HepG2 (cell line): ENCODE results near the gene DLG2. TPM values are rescaled to one million over a fixed set of nuclear protein-coding genes. Genes with fewer than 3 reads are reported as not detected.

Experiments
- ATAC-seq: fragments of 200-7000 bp; cut with Tn5 transposase; 3 replicates; pipeline ENCODE4 v1.9.1; 2020; ENCODE audit warnings: mild to moderate bottlenecking, moderate library complexity
- BruUV-seq: library from RNA; stranded (reverse); fragments of 400-500 nt; replicated peaks from 2 replicates; lab custom pipeline; 2021; lab: Mats Ljungman, UMichigan
- CTCF ChIA-PET: fragments of 300-600 bp; formaldehyde crosslinking; extraction: SDS; loops from one replicate; lab custom pipeline; 2021; ENCODE audit warnings: low total read pairs, inconsistent platforms, low intra/inter-chr PET ratio; lab: Yijun Ruan, JAX
- POLR2A ChIA-PET: fragments of 350-600 bp; sonication (Branson Sonifier 250); formaldehyde crosslinking; loops from one replicate; lab custom pipeline; 2020; ENCODE audit warnings: antibody characterized with exemption, inconsistent platforms; lab: Yijun Ruan, JAX
- DNase-seq: peaks from one replicate; pipeline ENCODE4 v3.0.0-alpha.2; 2015; ENCODE audit warnings: low spot score
- FAIRE-seq: peaks from 3 replicates; lab custom pipeline; 2011; peaks lifted over from hg19 to GRCh38; lab: Jason Lieb, UNC
- H2AFZ ChIP-seq: one replicate; pipeline ENCODE4 v1.6.1; 2011; ENCODE audit warnings: low read length, inconsistent platforms
- H3K27ac ChIP-seq: fragments of 300-600 bp; 3 replicates; pipeline ENCODE4 v1.8.0; 2011; ENCODE audit warnings: mixed run types, mild to moderate bottlenecking, mixed read lengths, low read length, inconsistent platforms; ENCODE audit not compliant: insufficient read depth; ENCODE audit errors: extremely low read length
- H3K27me3 ChIP-seq, 2 experiments: fragments of 200-600 bp in 1 of 2; 2 replicates in 1 of 2; 3 replicates in 1 of 2; pipeline versions ENCODE4 v1.6.0 to v1.8.0; 2011; ENCODE audit warnings: low read length in 2 of 2, mild to moderate bottlenecking in 2 of 2, moderate library complexity in 2 of 2, inconsistent platforms in 1 of 2; ENCODE audit not compliant: insufficient read depth in 2 of 2, control insufficient read depth in 1 of 2
- H3K36me3 ChIP-seq, 2 experiments: fragments of 200-600 bp in 1 of 2; replicated peaks in 1 of 2; 2 replicates in 1 of 2; 3 replicates in 1 of 2; pipeline versions ENCODE4 v1.5.1 to v1.8.0; 2011; ENCODE audit warnings: low read length in 2 of 2, inconsistent platforms in 1 of 2; ENCODE audit not compliant: insufficient read depth in 2 of 2, control insufficient read depth in 1 of 2
- H3K4me1 ChIP-seq: 2 replicates; pipeline ENCODE4 v1.5.1; 2012; ENCODE audit warnings: low read length, inconsistent platforms; ENCODE audit not compliant: insufficient read depth
- H3K4me2 ChIP-seq: 2 replicates; pipeline ENCODE4 v1.6.0; 2011; ENCODE audit warnings: low read depth, low read length, inconsistent platforms
- H3K4me3 ChIP-seq, 3 experiments: fragments of 200-600 bp in 1 of 3; sonication (generic), shearing (Covaris generic) in 1 of 3; replicated peaks in 1 of 3; 2 replicates each; pipeline ENCODE4 v1.5.1; 2011 to 2016; ENCODE audit warnings: low read length in 3 of 3, inconsistent platforms in 2 of 3, low read depth in 2 of 3, mild to moderate bottlenecking in 2 of 3, control low read depth in 1 of 3, mixed read lengths in 1 of 3; ENCODE audit not compliant: insufficient read depth in 1 of 3
- H3K79me2 ChIP-seq: one replicate; pipeline ENCODE4 v1.6.1; 2011; ENCODE audit warnings: low read length, inconsistent platforms; ENCODE audit not compliant: insufficient read depth
- H3K9ac ChIP-seq: 2 replicates; pipeline ENCODE4 v1.6.0; 2011; ENCODE audit warnings: mild to moderate bottlenecking, low read depth, low read length, inconsistent platforms; ENCODE audit not compliant: insufficient read depth
- H3K9me3 ChIP-seq: 2 replicates; pipeline ENCODE4 v1.5.1; 2012; ENCODE audit warnings: mild to moderate bottlenecking, low read length
- H4K20me1 ChIP-seq: 2 replicates; pipeline ENCODE4 v1.6.0; 2011; ENCODE audit warnings: inconsistent platforms, mild to moderate bottlenecking, low read length, moderate library complexity; ENCODE audit not compliant: insufficient read depth
- FLYWCH1 ChIP-seq: sonication (generic); formaldehyde crosslinking; IDR thresholded peaks from 2 replicates; pipeline ENCODE4 v1.8.1; 2023; ENCODE audit warnings: mild to moderate bottlenecking, missing genetic modification reagents
- HMG20B ChIP-seq: conservative IDR thresholded peaks from 2 replicates; pipeline ENCODE4 v1.6.1; 2016; ENCODE audit warnings: missing genetic modification reagents, missing compliant biosample characterization
- NFKB2 ChIP-seq: sonication (generic); formaldehyde crosslinking; IDR thresholded peaks from 2 replicates; pipeline ENCODE4 v1.4.0; 2020; ENCODE audit warnings: missing genetic modification reagents, borderline replicate concordance
- NR1H2 ChIP-seq: sonication (generic); formaldehyde crosslinking; IDR thresholded peaks from 2 replicates; pipeline ENCODE4 v1.8.1; 2022; ENCODE audit warnings: low read depth, missing genetic modification reagents, borderline replicate concordance
- NRL ChIP-seq: sonication (generic); formaldehyde crosslinking; IDR thresholded peaks from 2 replicates; pipeline ENCODE4 v1.5.0; 2020; ENCODE audit warnings: missing genetic modification reagents, mild to moderate bottlenecking, moderate library complexity, borderline replicate concordance
- SIN3B ChIP-seq: fragments of 150-350 bp; IDR thresholded peaks from 2 replicates; pipeline ENCODE4 v1.6.1; 2014; ENCODE audit warnings: low read length
- ZIK1 ChIP-seq: sonication (generic); formaldehyde crosslinking; IDR thresholded peaks from 2 replicates; pipeline ENCODE4 v1.5.0; 2020; ENCODE audit warnings: mild to moderate bottlenecking, low read depth, missing genetic modification reagents, borderline replicate concordance
- ZNF572 ChIP-seq: sonication (generic); formaldehyde crosslinking; IDR thresholded peaks from 2 replicates; pipeline ENCODE4 v1.5.1; 2020; ENCODE audit warnings: mild to moderate bottlenecking, missing genetic modification reagents
- ZSCAN22 ChIP-seq: sonication (generic); formaldehyde crosslinking; IDR thresholded peaks from 2 replicates; pipeline ENCODE4 v1.4.0; 2020; ENCODE audit warnings: mild to moderate bottlenecking, missing genetic modification reagents
- WGBS: methylation state at CpG from one replicate; pipeline ENCODE4 v1.1.6; 2017; ENCODE audit warnings: low lambda C conversion rate; 5-methylcytosine and 5-hydroxymethylcytosine counted together
- in situ Hi-C: cut with HindIII; loops from 2 replicates; pipeline ENCODE4 v1.10.0; 2017; ENCODE audit warnings: low pct_unique_long_range_greater_than_20kb; ENCODE audit not compliant: extremely low pct_ligation_motif_present
- intact Hi-C: fragments of 100-400 bp; cut with micrococcal nuclease; formaldehyde crosslinking; loops from one replicate; pipeline ENCODE4 v1.10.0; 2022; ENCODE audit not compliant: unreplicated experiment
- polyA plus RNA-seq, 8 experiments: library from polyadenylated mRNA; depleted of rRNA in 3 of 8; stranded (reverse) in 7 of 8; unstranded in 1 of 8; fragments of >200 nt; fragmentation: Illumina TruSeq in 4 of 8; extraction: Trizol in 4 of 8; gene quantifications; 2 replicates each; pipeline versions ENCODE4 v1.2.1 to v1.2.3, GENCODE V29; 2011 to 2016; ENCODE audit warnings: low read depth in 4 of 8, missing spikeins in 1 of 8, mixed read lengths in 1 of 8; ENCODE audit not compliant: insufficient read depth in 1 of 8
- total RNA-seq, 5 experiments: library from RNA; depleted of rRNA; stranded (reverse); fragments of >200 nt; fragmentation: Illumina TruSeq; extraction: Trizol; gene quantifications; 2 replicates each; pipeline ENCODE4 v1.2.3, GENCODE V29; 2016; ENCODE audit warnings: low read depth in 1 of 5
- TF ChIP-seq, protein P1 (sequence below): sonication (generic); formaldehyde crosslinking; IDR thresholded peaks from 2 replicates; pipeline ENCODE4 v1.9.0; 2021; ENCODE audit warnings: missing genetic modification reagents, borderline replicate concordance
- TF ChIP-seq, protein P2 (sequence below): sonication (generic); formaldehyde crosslinking; IDR thresholded peaks from 2 replicates; pipeline ENCODE4 v1.4.0; 2020; ENCODE audit warnings: missing genetic modification reagents, borderline replicate concordance

The DLG2 gene
- total and polyA plus RNA-seq, 2 of the 13 experiments (the other 11 are each of a cell fraction or from before 2014, with no cell fraction given) = 0.46 to 1.0 TPM

DNA sequence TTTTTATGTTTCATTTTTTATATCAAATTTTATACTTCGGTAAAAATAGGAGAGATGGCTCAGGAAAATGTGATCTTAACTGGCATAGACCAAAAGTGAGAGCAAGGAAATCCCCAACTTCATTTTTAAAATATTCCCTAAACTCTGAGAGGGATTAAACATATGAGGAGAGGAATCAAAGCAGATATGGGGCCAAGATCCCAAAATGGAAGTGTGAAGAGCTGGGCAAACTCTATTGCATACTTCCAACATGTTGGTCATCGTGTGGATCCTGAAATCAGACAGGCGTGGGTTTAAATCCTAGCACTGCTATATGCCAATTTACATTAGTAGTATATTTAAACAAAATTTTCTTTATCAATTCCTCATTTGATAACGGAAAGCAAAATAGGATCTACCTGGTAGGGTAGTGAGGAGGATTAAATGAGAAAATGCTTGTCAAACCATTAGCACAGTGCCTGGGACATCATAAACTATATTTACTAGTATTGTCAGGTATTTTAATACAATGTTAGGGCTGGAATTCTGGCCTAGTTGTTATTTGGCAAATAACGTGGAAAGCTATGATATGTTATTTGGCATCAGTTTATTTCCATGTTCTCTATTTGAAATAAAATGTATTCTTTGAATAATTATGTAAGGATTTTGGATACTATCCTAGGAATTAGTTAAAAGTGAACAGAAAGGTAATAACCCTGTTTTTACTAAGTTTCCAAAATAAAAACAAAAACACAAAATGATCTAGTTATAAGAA, 1948.1 kb downstream of the DLG2 start (continued):
- TF ChIP-seq HMG20B (CRISPR knock-in tag) = no peak

- intact Hi-C loops = no loop called here
- 100% methylated on average over 1 of the region's 1 CpG for WGBS
- no peak for FAIRE-seq
Observed at GRCh38 chr11:83677730-83678129, 1949.4 kb downstream of the DLG2 start.

DNA sequence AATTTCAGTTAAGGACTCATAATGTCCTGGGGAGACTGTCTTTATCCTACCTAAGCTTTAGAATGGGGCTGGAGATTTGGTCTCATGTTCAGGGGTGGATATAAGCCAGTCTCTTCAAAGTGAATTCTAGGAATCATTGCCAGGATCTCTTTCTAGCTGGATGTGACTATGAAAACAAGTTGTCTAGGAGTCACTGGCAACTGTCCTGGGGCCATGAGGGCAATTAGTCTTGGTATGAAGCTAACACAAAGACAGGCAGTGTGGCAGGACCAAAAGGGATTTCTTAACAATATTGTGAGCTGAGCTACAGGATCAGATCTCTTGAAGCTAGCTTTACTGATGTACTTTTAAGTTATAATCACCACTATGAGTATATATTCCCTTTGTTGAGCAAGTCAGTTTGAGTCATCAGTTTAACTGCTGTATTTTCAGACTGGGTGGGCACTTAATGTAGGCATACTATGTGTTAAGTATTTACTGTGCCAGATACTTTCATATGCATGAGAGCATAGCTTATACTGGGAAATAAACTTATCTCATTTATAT, 1951.0 kb downstream of the DLG2 start:
- CTCF ChIA-PET = no interaction called here
- H3K9ac ChIP-seq = no peak overlapping the region
- no peak for TF ChIP-seq ZSCAN22
- TF ChIP-seq, protein P1, sequence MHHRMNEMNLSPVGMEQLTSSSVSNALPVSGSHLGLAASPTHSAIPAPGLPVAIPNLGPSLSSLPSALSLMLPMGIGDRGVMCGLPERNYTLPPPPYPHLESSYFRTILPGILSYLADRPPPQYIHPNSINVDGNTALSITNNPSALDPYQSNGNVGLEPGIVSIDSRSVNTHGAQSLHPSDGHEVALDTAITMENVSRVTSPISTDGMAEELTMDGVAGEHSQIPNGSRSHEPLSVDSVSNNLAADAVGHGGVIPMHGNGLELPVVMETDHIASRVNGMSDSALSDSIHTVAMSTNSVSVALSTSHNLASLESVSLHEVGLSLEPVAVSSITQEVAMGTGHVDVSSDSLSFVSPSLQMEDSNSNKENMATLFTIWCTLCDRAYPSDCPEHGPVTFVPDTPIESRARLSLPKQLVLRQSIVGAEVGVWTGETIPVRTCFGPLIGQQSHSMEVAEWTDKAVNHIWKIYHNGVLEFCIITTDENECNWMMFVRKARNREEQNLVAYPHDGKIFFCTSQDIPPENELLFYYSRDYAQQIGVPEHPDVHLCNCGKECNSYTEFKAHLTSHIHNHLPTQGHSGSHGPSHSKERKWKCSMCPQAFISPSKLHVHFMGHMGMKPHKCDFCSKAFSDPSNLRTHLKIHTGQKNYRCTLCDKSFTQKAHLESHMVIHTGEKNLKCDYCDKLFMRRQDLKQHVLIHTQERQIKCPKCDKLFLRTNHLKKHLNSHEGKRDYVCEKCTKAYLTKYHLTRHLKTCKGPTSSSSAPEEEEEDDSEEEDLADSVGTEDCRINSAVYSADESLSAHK (CRISPR knock-in tag) = no peak
- no peak for TF ChIP-seq NRL
- no peak for TF ChIP-seq ZNF572
- no peak for TF ChIP-seq ZIK1 (CRISPR knock-in tag)
- TF ChIP-seq, protein P2, sequence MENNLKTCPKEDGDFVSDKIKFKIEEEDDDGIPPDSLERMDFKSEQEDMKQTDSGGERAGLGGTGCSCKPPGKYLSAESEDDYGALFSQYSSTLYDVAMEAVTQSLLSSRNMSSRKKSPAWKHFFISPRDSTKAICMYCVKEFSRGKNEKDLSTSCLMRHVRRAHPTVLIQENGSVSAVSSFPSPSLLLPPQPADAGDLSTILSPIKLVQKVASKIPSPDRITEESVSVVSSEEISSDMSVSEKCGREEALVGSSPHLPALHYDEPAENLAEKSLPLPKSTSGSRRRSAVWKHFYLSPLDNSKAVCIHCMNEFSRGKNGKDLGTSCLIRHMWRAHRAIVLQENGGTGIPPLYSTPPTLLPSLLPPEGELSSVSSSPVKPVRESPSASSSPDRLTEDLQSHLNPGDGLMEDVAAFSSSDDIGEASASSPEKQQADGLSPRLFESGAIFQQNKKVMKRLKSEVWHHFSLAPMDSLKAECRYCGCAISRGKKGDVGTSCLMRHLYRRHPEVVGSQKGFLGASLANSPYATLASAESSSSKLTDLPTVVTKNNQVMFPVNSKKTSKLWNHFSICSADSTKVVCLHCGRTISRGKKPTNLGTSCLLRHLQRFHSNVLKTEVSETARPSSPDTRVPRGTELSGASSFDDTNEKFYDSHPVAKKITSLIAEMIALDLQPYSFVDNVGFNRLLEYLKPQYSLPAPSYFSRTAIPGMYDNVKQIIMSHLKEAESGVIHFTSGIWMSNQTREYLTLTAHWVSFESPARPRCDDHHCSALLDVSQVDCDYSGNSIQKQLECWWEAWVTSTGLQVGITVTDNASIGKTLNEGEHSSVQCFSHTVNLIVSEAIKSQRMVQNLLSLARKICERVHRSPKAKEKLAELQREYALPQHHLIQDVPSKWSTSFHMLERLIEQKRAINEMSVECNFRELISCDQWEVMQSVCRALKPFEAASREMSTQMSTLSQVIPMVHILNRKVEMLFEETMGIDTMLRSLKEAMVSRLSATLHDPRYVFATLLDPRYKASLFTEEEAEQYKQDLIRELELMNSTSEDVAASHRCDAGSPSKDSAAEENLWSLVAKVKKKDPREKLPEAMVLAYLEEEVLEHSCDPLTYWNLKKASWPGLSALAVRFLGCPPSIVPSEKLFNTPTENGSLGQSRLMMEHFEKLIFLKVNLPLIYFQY (CRISPR knock-in tag) = no peak

More at GRCh38 chr11:83677730-83678129, 1949.4 kb downstream of the DLG2 start:
- H3K4me1 ChIP-seq = no peaks in the 10 kb centered on the region
- H3K27ac ChIP-seq = no peak overlapping the region
- no peak overlapping the region for H2AFZ ChIP-seq
- H3K9ac ChIP-seq = no peak overlapping the region
- in situ Hi-C loops = no loop called here
- no peaks in the 10 kb centered on the region for H4K20me1 ChIP-seq
- BruUV-seq = no TSS peak
- no peaks in the 10 kb centered on the region for H3K9me3 ChIP-seq
- no peak overlapping the region for H3K4me3 ChIP-seq
- TF ChIP-seq FLYWCH1 (no peak), NFKB2 (CRISPR knock-in tag) (no peak), NR1H2 (CRISPR knock-in tag) (no peak), SIN3B (no peak)
- TF ChIP-seq, all 625 proteins: peak for 0
- ChIA-PET POLR2A (no interaction called here), CTCF (no interaction called here)
- Histone ChIP-seq H3K27me3 (no peaks in the 10 kb centered on the region), H3K79me2 (no peaks in the 10 kb centered on the region), H3K4me2 (no peak overlapping the region), H3K36me3 (no peaks in the 10 kb centered on the region)
- DNase-seq = no peak
- no peak for ATAC-seq

More for the DNA sequence above, 1951.0 kb downstream of the DLG2 start:
- no peak overlapping the region for H2AFZ ChIP-seq
- FAIRE-seq (no peak), ATAC-seq (no peak), DNase-seq (no peak)
- no TSS peak for BruUV-seq
- no peaks in the 10 kb centered on the region for H3K4me1 ChIP-seq
- no peak overlapping the region for H3K4me3 ChIP-seq
- H3K9me3 ChIP-seq = no peaks in the 10 kb centered on the region
- in situ Hi-C loops (no loop called here), intact Hi-C loops (no loop called here)
- H3K27me3 ChIP-seq = no peaks in the 10 kb centered on the region
- H3K27ac ChIP-seq = no peak overlapping the region
- H3K4me2 ChIP-seq = no peak overlapping the region
- H4K20me1 ChIP-seq = no peaks in the 10 kb centered on the region
- H3K79me2 ChIP-seq = no peaks in the 10 kb centered on the region
- H3K36me3 ChIP-seq = no peaks in the 10 kb centered on the region
- POLR2A ChIA-PET = no interaction called here
